ENCODE results near the gene ZNF804A.
A peak's percentile ranks its signal among the peaks of the same experiment; 100 is the strongest.

Gene ZNF804A

GRCh38 chr2:184637781-184638180 is 39.5 kb downstream of the ZNF804A start:
- H3K4me3 ChIP-seq (ENCODE audit: low read depth, low read length) = no peak overlapping the region
- TF ChIP-seq CTCF (IDR thresholded peaks at IDR 0.05; ENCODE audit: low read depth, low read length) (no peak), MAX (IDR thresholded peaks at IDR 0.05; ENCODE audit: low read depth, low read length) (no peak), MYC (IDR thresholded peaks at IDR 0.05; ENCODE audit: low read depth, low read length) (no peak), POLR2A (IDR thresholded peaks at IDR 0.05; ENCODE audit: extremely low read depth, insufficient read length) (no peak)
- DNase-seq (ENCODE audit: low read depth) = no peak

DNA sequence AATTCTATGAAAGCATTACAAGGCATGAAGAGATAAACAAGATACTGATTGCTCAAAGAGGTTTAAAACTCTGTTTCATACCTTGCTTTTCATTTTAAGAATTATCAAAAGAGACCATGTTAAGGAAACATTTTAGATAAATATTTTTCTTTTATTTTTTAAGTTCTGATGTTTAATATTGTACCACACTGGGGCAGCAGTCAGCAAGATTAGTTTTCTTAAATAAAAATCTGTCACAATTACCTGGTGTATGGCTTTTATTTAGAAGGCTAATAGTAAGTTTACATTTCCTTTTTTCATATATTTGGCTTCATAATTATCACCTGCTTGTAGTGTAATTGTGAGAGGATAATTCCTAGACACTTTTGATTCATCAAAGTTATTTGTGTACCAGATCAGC is 46.4 kb downstream of the ZNF804A start:
- TF ChIP-seq MYC (IDR thresholded peaks at IDR 0.05; ENCODE audit: low read depth, low read length) (no peak), MAX (IDR thresholded peaks at IDR 0.05; ENCODE audit: low read depth, low read length) (no peak), POLR2A (IDR thresholded peaks at IDR 0.05; ENCODE audit: extremely low read depth, insufficient read length) (no peak), CTCF (IDR thresholded peaks at IDR 0.05; ENCODE audit: low read depth, low read length) (no peak)
- no peak overlapping the region for H3K4me3 ChIP-seq (ENCODE audit: low read depth, low read length)
- no peak for DNase-seq (ENCODE audit: low read depth)

DNA sequence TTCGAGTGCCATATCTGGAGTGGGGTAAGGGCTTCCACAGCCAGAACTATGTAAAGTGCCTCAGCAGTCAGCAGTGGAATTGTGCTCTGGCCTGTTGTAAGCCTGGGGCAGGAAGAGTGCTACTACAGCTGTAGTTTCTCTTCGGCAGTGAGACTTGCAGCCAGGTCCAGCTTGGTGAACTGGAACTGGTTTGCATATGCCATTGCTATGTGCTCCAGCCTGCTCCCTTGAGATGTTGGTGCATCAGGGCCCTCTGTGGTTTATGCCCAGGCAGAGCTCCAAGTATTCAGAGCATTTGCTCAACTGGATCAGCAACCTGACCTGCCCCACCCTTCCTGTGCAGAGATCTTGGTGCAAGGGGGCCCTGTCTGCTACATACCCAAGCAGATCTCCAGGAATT is 47.8 kb downstream of the ZNF804A start:
- DNase-seq (ENCODE audit: low read depth) = no peak
- H3K4me3 ChIP-seq (ENCODE audit: low read depth, low read length) = no peak overlapping the region
- no peak for TF ChIP-seq CTCF (IDR thresholded peaks at IDR 0.05; ENCODE audit: low read depth, low read length)
- no peak for TF ChIP-seq POLR2A (IDR thresholded peaks at IDR 0.05; ENCODE audit: extremely low read depth, insufficient read length)
- TF ChIP-seq MAX (IDR thresholded peaks at IDR 0.05; ENCODE audit: low read depth, low read length) = no peak
- TF ChIP-seq MYC (IDR thresholded peaks at IDR 0.05; ENCODE audit: low read depth, low read length) = no peak

- no peak overlapping the region for H3K4me3 ChIP-seq (ENCODE audit: low read depth, low read length)
- TF ChIP-seq CTCF (IDR thresholded peaks at IDR 0.05; ENCODE audit: low read depth, low read length) = no peak
- no peak for TF ChIP-seq POLR2A (IDR thresholded peaks at IDR 0.05; ENCODE audit: extremely low read depth, insufficient read length)
- no peak for TF ChIP-seq MYC (IDR thresholded peaks at IDR 0.05; ENCODE audit: low read depth, low read length)
- no peak for TF ChIP-seq MAX (IDR thresholded peaks at IDR 0.05; ENCODE audit: low read depth, low read length)
- no peak for DNase-seq (ENCODE audit: low read depth)
Observed at GRCh38 chr2:184646593-184646992, 48.3 kb downstream of the ZNF804A start.

DNA sequence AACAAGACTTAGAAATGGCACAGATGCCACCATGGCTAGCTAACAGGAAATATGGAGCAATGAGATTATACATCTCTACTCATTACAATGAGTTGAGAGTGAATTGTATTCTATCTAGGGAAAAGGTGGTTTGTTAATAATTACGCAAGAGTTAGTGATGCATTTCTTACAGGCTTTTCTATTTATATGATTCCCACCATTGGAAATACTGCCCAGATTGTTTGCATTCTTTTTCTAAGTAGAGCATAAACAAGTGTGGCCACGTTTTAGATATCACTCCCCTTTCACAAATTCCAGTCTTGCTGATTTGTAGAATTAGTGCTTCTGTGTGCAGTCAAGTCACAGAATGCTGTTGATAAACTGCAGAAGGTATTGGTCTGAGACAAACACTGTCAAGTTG is 56.6 kb downstream of the ZNF804A start:
- no peak overlapping the region for H3K4me3 ChIP-seq (ENCODE audit: low read depth, low read length)
- peak; percentile 22 for DNase-seq (ENCODE audit: low read depth)
- TF ChIP-seq MAX (IDR thresholded peaks at IDR 0.05; ENCODE audit: low read depth, low read length) (no peak), MYC (IDR thresholded peaks at IDR 0.05; ENCODE audit: low read depth, low read length) (no peak), POLR2A (IDR thresholded peaks at IDR 0.05; ENCODE audit: extremely low read depth, insufficient read length) (no peak), CTCF (IDR thresholded peaks at IDR 0.05; ENCODE audit: low read depth, low read length) (no peak)

DNA sequence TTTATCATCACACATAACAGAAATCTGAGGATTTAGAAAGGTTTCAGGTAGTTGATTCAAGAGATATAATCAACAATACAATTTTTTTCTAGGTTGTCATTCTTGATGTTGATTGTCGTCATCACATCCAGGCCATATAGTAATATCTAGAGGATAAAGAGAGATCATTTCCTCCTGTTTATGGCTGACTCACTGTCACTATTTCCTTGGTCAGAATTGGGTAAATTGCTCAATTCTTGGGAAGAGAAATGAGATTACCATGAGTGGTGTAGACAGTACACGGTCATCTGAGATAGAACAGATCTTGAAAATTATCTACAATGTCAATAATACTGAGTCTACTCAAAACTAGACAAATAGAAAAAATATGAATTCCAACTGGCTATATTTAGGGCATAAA is 78.8 kb downstream of the ZNF804A start:
- TF ChIP-seq MYC (IDR thresholded peaks at IDR 0.05; ENCODE audit: low read depth, low read length) (no peak), MAX (IDR thresholded peaks at IDR 0.05; ENCODE audit: low read depth, low read length) (no peak), CTCF (IDR thresholded peaks at IDR 0.05; ENCODE audit: low read depth, low read length) (no peak), POLR2A (IDR thresholded peaks at IDR 0.05; ENCODE audit: extremely low read depth, insufficient read length) (no peak)
- DNase-seq (ENCODE audit: low read depth) = no peak
- H3K4me3 ChIP-seq (ENCODE audit: low read depth, low read length) = no peak overlapping the region
